Karpas-422 (cell line): Measurements from ENCODE around the gene TPD52L1. TPM values are rescaled to one million over a fixed set of nuclear protein-coding genes. Genes with fewer than 3 reads are reported as not detected.

Experiments
- DNase-seq: peaks from one replicate; pipeline ENCODE4 v3.0.0-alpha.2; 2015
- H2AFZ ChIP-seq: fragments of 200-600 bp; sonication (generic); 2 replicates; pipeline ENCODE4 v1.6.1; 2014; ENCODE audit warnings: antibody characterized with exemption, low read length, mixed read lengths
- H3K27ac ChIP-seq: fragments of 200-600 bp; sonication (generic); 2 replicates; pipeline ENCODE4 v1.5.1; 2014; ENCODE audit warnings: mild to moderate bottlenecking, low read length, moderate library complexity
- H3K27me3 ChIP-seq: fragments of 200-600 bp; sonication (generic); 2 replicates; pipeline ENCODE4 v1.6.1; 2014; ENCODE audit warnings: low read length, mixed read lengths
- H3K36me3 ChIP-seq: fragments of 200-600 bp; sonication (generic); 2 replicates; pipeline ENCODE4 v1.6.1; 2014; ENCODE audit warnings: low read length, mixed read lengths; ENCODE audit not compliant: insufficient read depth
- H3K4me1 ChIP-seq: fragments of 200-600 bp; sonication (generic); 2 replicates; pipeline ENCODE4 v1.6.1; 2014; ENCODE audit warnings: mild to moderate bottlenecking, low read length, mixed read lengths
- H3K4me2 ChIP-seq: fragments of 200-600 bp; sonication (generic); 2 replicates; pipeline ENCODE4 v1.6.1; 2014; ENCODE audit warnings: low read length, low read depth, mild to moderate bottlenecking; ENCODE audit not compliant: poor library complexity, severe bottlenecking
- H3K4me3 ChIP-seq: fragments of 200-600 bp; sonication (generic); 2 replicates; pipeline ENCODE4 v1.5.1; 2014; ENCODE audit warnings: mild to moderate bottlenecking, antibody characterized with exemption, low read length, mixed read lengths
- H3K79me2 ChIP-seq: fragments of 200-600 bp; sonication (generic); 2 replicates; pipeline ENCODE4 v1.6.1; 2014; ENCODE audit warnings: mild to moderate bottlenecking, low read length, mixed read lengths
- H3K9ac ChIP-seq: fragments of 200-600 bp; sonication (generic); 2 replicates; pipeline ENCODE4 v1.6.0; 2014; ENCODE audit warnings: low read length
- H3K9me2 ChIP-seq: fragments of 200-600 bp; sonication (generic), shearing (Covaris generic); replicated peaks from 2 replicates; pipeline ENCODE4 v1.6.0; 2014; ENCODE audit warnings: mild to moderate bottlenecking, low read length, moderate library complexity; ENCODE audit not compliant: insufficient read depth
- H3K9me3 ChIP-seq: fragments of 300-700, 200-600 bp; sonication (generic); 2 replicates; pipeline ENCODE4 v1.6.1; 2014; ENCODE audit warnings: low read length, mixed read lengths
- H4K20me1 ChIP-seq: fragments of 200-600 bp; sonication (generic); 2 replicates; pipeline ENCODE4 v1.6.1; 2014; ENCODE audit warnings: mild to moderate bottlenecking, antibody characterized with exemption, low read length, low read depth; ENCODE audit not compliant: insufficient read depth
- total RNA-seq: library from RNA; depleted of rRNA; stranded (reverse); fragments of >200 nt; shearing (Covaris generic); gene quantifications from 2 replicates; pipeline ENCODE4 v1.2.3, GENCODE V29; 2014; ENCODE audit warnings: low replicate concordance

Gene TPD52L1
- total RNA-seq, 1 experiment from 2014 or later, result not detected

GRCh38 chr6:125259354-125259736 is 105.8 kb downstream of the TPD52L1 start:
- no peak overlapping the region for H3K9ac ChIP-seq
- no peak overlapping the region for H2AFZ ChIP-seq
- H3K4me2 ChIP-seq, result no peak overlapping the region
- H3K9me2 ChIP-seq, result no peaks in the 10 kb centered on the region
- DNase-seq, result no peak
- no peaks in the 10 kb centered on the region for H3K79me2 ChIP-seq
- no peaks in the 10 kb centered on the region for H4K20me1 ChIP-seq
- no peak overlapping the region for H3K27ac ChIP-seq
- H3K36me3 ChIP-seq, result no peaks in the 10 kb centered on the region
- no peak overlapping the region for H3K4me3 ChIP-seq
- no peaks in the 10 kb centered on the region for H3K9me3 ChIP-seq
- H3K4me1 ChIP-seq, result no peaks in the 10 kb centered on the region
- H3K27me3 ChIP-seq, result no peaks in the 10 kb centered on the region

DNA sequence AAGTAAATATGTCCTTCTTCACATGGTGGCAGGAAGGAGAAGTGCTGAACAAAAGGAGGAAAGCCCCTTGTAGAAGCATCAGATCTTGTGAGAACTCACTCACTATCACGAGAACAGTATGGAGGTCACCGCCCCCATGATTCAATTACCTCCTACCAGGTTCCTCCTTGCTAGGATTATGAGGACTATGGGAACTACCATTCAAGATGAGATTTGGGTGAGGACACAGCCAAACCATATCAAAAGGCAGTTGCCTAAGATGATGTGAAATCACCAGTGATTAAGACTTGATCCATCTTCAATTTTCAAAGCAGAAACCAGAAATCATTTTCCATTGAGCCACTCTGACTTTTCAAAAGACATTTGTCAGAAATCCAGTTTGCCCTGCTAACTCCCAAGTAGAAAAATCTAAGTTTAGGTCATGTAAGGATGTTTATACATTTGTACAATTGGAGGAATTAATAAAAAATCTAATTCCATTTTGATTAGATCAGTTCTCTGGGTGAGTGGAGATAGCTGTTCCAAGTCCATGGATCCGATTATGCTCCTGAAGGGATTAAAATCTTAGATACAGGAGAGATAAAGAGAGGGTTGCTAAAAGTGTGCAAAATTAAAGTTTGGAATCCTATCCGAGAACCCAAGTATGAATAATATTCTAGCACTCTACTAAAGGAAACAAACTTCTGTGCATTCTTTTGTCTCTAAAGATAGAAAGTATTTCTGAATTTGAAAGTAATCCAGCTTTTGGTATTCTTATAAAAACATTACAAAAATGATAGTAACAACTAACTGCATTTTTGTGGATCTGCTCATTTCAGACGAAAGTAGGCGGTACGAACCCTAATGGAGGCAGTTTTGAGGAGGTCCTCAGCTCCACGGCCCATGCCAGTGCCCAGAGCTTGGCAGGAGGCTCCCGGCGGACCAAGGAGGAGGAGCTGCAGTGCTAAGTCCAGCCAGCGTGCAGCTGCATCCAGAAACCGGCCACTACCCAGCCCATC is 108.7 kb downstream of the TPD52L1 start:
- H2AFZ ChIP-seq, result no peak overlapping the region
- H3K9ac ChIP-seq, result no peak overlapping the region
- H3K4me1 ChIP-seq, result no peaks in the 10 kb centered on the region
- H3K4me3 ChIP-seq, result no peak overlapping the region
- H3K4me2 ChIP-seq, result no peak overlapping the region
- no peak overlapping the region for H3K27ac ChIP-seq
- no peaks in the 10 kb centered on the region for H3K79me2 ChIP-seq
- DNase-seq, result no peak
- no peaks in the 10 kb centered on the region for H3K9me2 ChIP-seq
- no peaks in the 10 kb centered on the region for H4K20me1 ChIP-seq
- no peaks in the 10 kb centered on the region for H3K36me3 ChIP-seq
- H3K9me3 ChIP-seq, result no peaks in the 10 kb centered on the region
- H3K27me3 ChIP-seq, result no peaks in the 10 kb centered on the region

DNA sequence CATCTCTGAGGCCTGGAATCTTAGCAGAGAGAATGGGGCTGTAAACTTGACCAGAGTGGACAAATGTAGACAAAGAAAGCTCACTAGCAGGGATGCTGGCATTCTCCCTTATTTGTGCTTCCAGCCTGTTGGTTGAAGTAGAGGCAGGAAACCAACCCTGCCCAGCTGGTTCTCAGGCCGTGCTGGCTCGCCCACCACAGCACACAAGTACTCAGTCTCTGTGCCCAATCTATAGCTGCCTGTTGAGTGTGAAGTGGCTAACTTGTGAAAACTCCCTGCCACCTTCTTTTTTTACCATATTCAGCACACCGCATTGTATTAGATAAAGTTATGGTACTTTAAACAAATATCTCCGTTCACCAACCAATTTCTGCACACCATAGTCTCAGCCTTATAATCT is 110.9 kb downstream of the TPD52L1 start:
- no peak for DNase-seq
- Histone ChIP-seq H3K9me2 (no peaks in the 10 kb centered on the region), H3K9me3 (no peaks in the 10 kb centered on the region), H4K20me1 (no peaks in the 10 kb centered on the region), H3K79me2 (no peaks in the 10 kb centered on the region), H3K27ac (no peak overlapping the region), H3K27me3 (no peaks in the 10 kb centered on the region), H3K4me2 (no peak overlapping the region), H2AFZ (no peak overlapping the region), H3K4me3 (no peak overlapping the region), H3K4me1 (no peaks in the 10 kb centered on the region), H3K9ac (no peak overlapping the region), H3K36me3 (no peaks in the 10 kb centered on the region)

- Histone ChIP-seq H3K9ac (no peak overlapping the region), H3K4me1 (no peaks in the 10 kb centered on the region), H3K4me3 (no peak overlapping the region)
Measured at GRCh38 chr6:125267806-125268523, 114.4 kb downstream of the TPD52L1 start.

DNA sequence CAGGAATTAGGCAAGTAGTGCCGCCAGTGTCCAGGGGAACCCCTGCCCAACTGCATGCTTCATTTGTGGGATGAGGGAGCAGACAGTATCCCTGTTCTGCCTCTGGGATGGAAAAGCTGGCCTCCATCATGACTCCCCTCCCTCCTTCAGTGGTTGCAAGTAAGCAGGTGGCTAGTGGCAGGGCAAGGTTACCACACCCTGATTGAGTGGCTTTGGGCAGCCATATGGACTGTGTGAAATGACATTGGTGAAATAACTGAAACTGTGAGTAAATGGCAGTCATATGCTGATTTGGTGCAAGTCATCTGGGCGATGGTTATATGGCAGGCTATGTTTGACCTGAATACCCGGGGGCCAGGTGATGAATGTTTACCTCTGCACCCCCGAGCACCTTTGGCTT is 115.2 kb downstream of the TPD52L1 start:
- DNase-seq, result no peak
- Histone ChIP-seq H3K27me3 (no peaks in the 10 kb centered on the region), H3K4me3 (no peak overlapping the region), H4K20me1 (no peaks in the 10 kb centered on the region), H3K9ac (no peak overlapping the region), H3K79me2 (no peaks in the 10 kb centered on the region), H3K9me2 (no peaks in the 10 kb centered on the region), H3K4me2 (no peak overlapping the region), H3K27ac (no peak overlapping the region), H2AFZ (no peak overlapping the region), H3K9me3 (no peaks in the 10 kb centered on the region), H3K36me3 (no peaks in the 10 kb centered on the region), H3K4me1 (no peaks in the 10 kb centered on the region)

More at GRCh38 chr6:125267806-125268523, 114.4 kb downstream of the TPD52L1 start:
- no peaks in the 10 kb centered on the region for H3K9me3 ChIP-seq
- no peaks in the 10 kb centered on the region for H4K20me1 ChIP-seq
- no peaks in the 10 kb centered on the region for H3K79me2 ChIP-seq
- H3K27ac ChIP-seq, result no peak overlapping the region
- no peak overlapping the region for H3K4me2 ChIP-seq
- no peaks in the 10 kb centered on the region for H3K27me3 ChIP-seq
- DNase-seq, result no peak
- H3K36me3 ChIP-seq, result no peaks in the 10 kb centered on the region
- H2AFZ ChIP-seq, result no peak overlapping the region
- H3K9me2 ChIP-seq, result no peaks in the 10 kb centered on the region

DNA sequence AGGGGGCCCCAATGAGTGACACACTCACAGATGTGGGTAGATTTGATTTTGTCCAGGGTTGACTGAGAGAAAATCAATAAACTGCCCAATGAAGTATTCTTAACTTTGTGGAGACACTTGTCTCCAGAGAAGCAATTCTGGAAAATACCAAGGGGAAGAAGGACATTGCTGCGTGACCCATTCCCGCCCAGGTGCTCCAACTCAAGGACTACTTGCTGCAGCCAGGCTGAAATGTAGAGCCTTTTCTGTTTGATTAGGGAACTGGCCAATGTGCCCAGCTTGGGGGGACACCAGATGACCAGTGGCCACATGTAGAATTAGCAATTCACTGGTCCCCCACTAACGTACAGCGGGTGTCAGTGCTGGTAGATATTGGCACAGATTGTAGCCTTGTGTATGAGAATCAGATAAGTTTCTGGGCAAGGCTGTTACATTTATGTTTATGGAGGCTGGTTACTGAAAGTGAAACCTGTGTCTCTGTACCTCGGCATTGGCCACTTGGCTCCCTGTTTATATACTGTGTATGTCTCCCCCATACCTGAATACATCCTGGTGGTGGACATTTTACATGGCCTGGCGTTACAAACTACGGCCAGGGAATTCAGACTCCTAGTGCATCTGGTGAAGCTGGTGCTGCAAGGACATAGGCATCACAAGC is 115.9 kb downstream of the TPD52L1 start:
- H3K27ac ChIP-seq, result no peak overlapping the region
- H3K4me3 ChIP-seq, result no peak overlapping the region

DNA sequence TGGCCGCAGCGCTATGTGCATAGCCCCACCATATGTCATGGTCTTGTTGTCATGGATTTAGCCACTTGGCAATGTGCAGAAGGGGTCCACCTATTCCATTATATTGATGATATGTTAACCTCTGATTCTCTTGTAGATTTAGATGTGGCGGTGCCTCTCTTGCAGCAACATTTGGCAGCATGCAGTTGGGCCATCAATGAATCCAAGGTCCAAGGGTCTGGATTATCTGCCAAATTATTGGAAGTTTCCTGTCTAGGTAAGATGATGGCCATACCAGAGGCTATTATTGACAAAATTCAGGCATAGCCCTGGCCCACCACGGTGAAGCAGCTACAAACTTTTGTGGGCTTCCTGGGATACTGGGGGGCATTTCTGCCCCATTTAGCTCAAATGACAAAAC is 116.8 kb downstream of the TPD52L1 start:
- H3K27ac ChIP-seq, result no peak overlapping the region
- DNase-seq, result no peak
- H3K9ac ChIP-seq, result no peak overlapping the region
- H3K4me1 ChIP-seq, result no peaks in the 10 kb centered on the region
- H3K9me2 ChIP-seq, result no peaks in the 10 kb centered on the region
- no peaks in the 10 kb centered on the region for H3K9me3 ChIP-seq
- no peak overlapping the region for H2AFZ ChIP-seq
- H3K36me3 ChIP-seq, result peaks cover 8% of the 10 kb centered on the region
- no peaks in the 10 kb centered on the region for H4K20me1 ChIP-seq
- no peaks in the 10 kb centered on the region for H3K79me2 ChIP-seq
- no peak overlapping the region for H3K4me2 ChIP-seq
- H3K4me3 ChIP-seq, result no peak overlapping the region
- H3K27me3 ChIP-seq, result no peaks in the 10 kb centered on the region

More for the DNA sequence above, 115.9 kb downstream of the TPD52L1 start:
- Histone ChIP-seq H3K4me2 (no peak overlapping the region), H3K36me3 (no peaks in the 10 kb centered on the region), H3K27me3 (no peaks in the 10 kb centered on the region), H3K79me2 (no peaks in the 10 kb centered on the region), H4K20me1 (no peaks in the 10 kb centered on the region), H3K9ac (no peak overlapping the region), H3K9me2 (no peaks in the 10 kb centered on the region), H2AFZ (no peak overlapping the region), H3K9me3 (no peaks in the 10 kb centered on the region), H3K4me1 (no peaks in the 10 kb centered on the region)
- no peak for DNase-seq
